Hepatocyte (in vitro differentiated cells): Measurements from ENCODE around the gene SLC30A9. TPM values are rescaled to one million over a fixed set of nuclear protein-coding genes. Genes with fewer than 3 reads are reported as not detected.

Experiments used
- DNase-seq: peaks from one replicate; pipeline ENCODE4 v3.0.0-alpha.2; 2016; ENCODE audit warnings: low spot score
- H2AFZ ChIP-seq: fragments of 200-600 bp; sonication (generic); 2 replicates; pipeline ENCODE4 v1.6.0; 2016; ENCODE audit warnings: antibody characterized with exemption, mild to moderate bottlenecking
- H3K27ac ChIP-seq: fragments of 200-600 bp; sonication (generic); 2 replicates; pipeline ENCODE4 v1.5.1; 2016; ENCODE audit warnings: mild to moderate bottlenecking
- H3K27me3 ChIP-seq: fragments of 200-600 bp; sonication (generic); 2 replicates; pipeline ENCODE4 v1.6.1; 2016
- H3K36me3 ChIP-seq: fragments of 200-600 bp; sonication (generic); replicated peaks from 2 replicates; pipeline ENCODE4 v1.5.1; 2016; ENCODE audit warnings: low read depth; ENCODE audit not compliant: insufficient read depth
- H3K4me1 ChIP-seq: fragments of 200-600 bp; sonication (generic); 2 replicates; pipeline ENCODE4 v1.5.1; 2016; ENCODE audit warnings: mild to moderate bottlenecking, moderate library complexity; ENCODE audit not compliant: insufficient read depth
- H3K4me2 ChIP-seq: fragments of 200-600 bp; sonication (generic); 2 replicates; pipeline ENCODE4 v1.6.0; 2016
- H3K4me3 ChIP-seq: fragments of 200-600 bp; sonication (generic); 2 replicates; pipeline ENCODE4 v1.5.1; 2016; ENCODE audit warnings: mild to moderate bottlenecking
- H3K79me2 ChIP-seq: fragments of 200-600 bp; sonication (generic); 2 replicates; pipeline ENCODE4 v1.6.0; 2017; ENCODE audit warnings: mild to moderate bottlenecking
- H3K9me2 ChIP-seq: fragments of 200-600 bp; sonication (generic); replicated peaks from 2 replicates; pipeline ENCODE4 v1.6.0; 2017; ENCODE audit warnings: mild to moderate bottlenecking; ENCODE audit not compliant: insufficient read depth
- H3K9me3 ChIP-seq: fragments of 200-600 bp; sonication (generic); 2 replicates; pipeline ENCODE4 v1.5.1; 2016; ENCODE audit warnings: low read depth, mild to moderate bottlenecking
- H4K20me1 ChIP-seq: fragments of 200-600 bp; sonication (generic); 2 replicates; pipeline ENCODE4 v1.6.0; 2016; ENCODE audit warnings: mild to moderate bottlenecking; ENCODE audit not compliant: insufficient read depth, poor library complexity, severe bottlenecking
- CTCF ChIP-seq: fragments of 200-600 bp; sonication (generic); IDR thresholded peaks from 2 replicates; pipeline ENCODE4 v1.5.1; 2016; ENCODE audit warnings: antibody characterized with exemption, mild to moderate bottlenecking; ENCODE audit not compliant: poor library complexity
- EZH2 ChIP-seq: fragments of 200-600 bp; sonication (generic); IDR thresholded peaks from 2 replicates; pipeline ENCODE4 v1.6.1; 2016; ENCODE audit warnings: antibody characterized with exemption, mild to moderate bottlenecking, borderline replicate concordance
- EZH2phosphoT487 ChIP-seq: fragments of 200-600 bp; sonication (generic); IDR thresholded peaks from one replicate; pipeline ENCODE4 v1.6.1; 2018; ENCODE audit warnings: antibody characterized with exemption, mild to moderate bottlenecking, low read depth, moderate library complexity; ENCODE audit not compliant: unreplicated experiment, severe bottlenecking
- WGBS: methylation state at CpG from one replicate; pipeline ENCODE4 v1.1.6; 2016; ENCODE audit warnings: low lambda C conversion rate; ENCODE audit errors: missing lambda C conversion rate; 5-methylcytosine and 5-hydroxymethylcytosine counted together
- polyA plus RNA-seq: library from polyadenylated mRNA; unstranded; fragments of >200 nt; fragmentation: Nextera tagmentation; extraction: Ambion mirVana; gene quantifications from 2 replicates; pipeline ENCODE4 v1.2.1, GENCODE V29; 2016
- total RNA-seq: library from RNA; depleted of rRNA; stranded (reverse); fragments of >200 nt; gene quantifications from 2 replicates; pipeline ENCODE4 v1.2.3, GENCODE V29; 2014

Gene SLC30A9
- total and polyA plus RNA-seq, 2 experiments from 2014 or later = 41.3 to 50.9 TPM

GRCh38 chr4:42015438-42015837, 25.1 kb downstream of the SLC30A9 start:
- Histone ChIP-seq H3K9me2 (no peaks in the 10 kb centered on the region), H3K79me2 (peaks cover 7% of the 10 kb centered on the region), H3K27me3 (no peaks in the 10 kb centered on the region), H2AFZ (no peak overlapping the region), H4K20me1 (peaks cover 5% of the 10 kb centered on the region), H3K4me2 (no peak overlapping the region), H3K9me3 (no peaks in the 10 kb centered on the region), H3K36me3 (no peaks in the 10 kb centered on the region), H3K4me3 (no peak overlapping the region), H3K4me1 (no peaks in the 10 kb centered on the region), H3K27ac (no peak overlapping the region)
- 85% methylated on average over 2 of the region's 2 CpGs for WGBS
- no peak for DNase-seq
- TF ChIP-seq EZH2 (no peak), CTCF (no peak)

GRCh38 chr4:42018451-42018850, 28.1 kb downstream of the SLC30A9 start:
- Histone ChIP-seq H3K9me2 (no peaks in the 10 kb centered on the region), H3K4me3 (no peak overlapping the region), H2AFZ (no peak overlapping the region), H3K36me3 (no peaks in the 10 kb centered on the region), H3K79me2 (peaks cover 4% of the 10 kb centered on the region), H3K27me3 (no peaks in the 10 kb centered on the region), H3K9me3 (no peaks in the 10 kb centered on the region), H3K4me1 (no peaks in the 10 kb centered on the region), H3K27ac (no peak overlapping the region), H3K4me2 (no peak overlapping the region), H4K20me1 (peaks cover 5% of the 10 kb centered on the region)
- DNase-seq = no peak
- 96% methylated on average over 2 of the region's 2 CpGs for whole genome bisulfite sequencing
- TF ChIP-seq CTCF = no peak
- TF ChIP-seq EZH2 = no peak
- TF ChIP-seq EZH2phosphoT487 = no peak

GRCh38 chr4:42048394-42048793, 58.1 kb downstream of the SLC30A9 start:
- Histone ChIP-seq H3K79me2 (no peaks in the 10 kb centered on the region), H2AFZ (no peak overlapping the region), H3K4me2 (no peak overlapping the region), H3K9me2 (no peaks in the 10 kb centered on the region), H3K4me3 (no peak overlapping the region), H4K20me1 (no peaks in the 10 kb centered on the region), H3K9me3 (peaks cover 4% of the 10 kb centered on the region), H3K36me3 (no peaks in the 10 kb centered on the region), H3K27me3 (no peaks in the 10 kb centered on the region), H3K4me1 (no peaks in the 10 kb centered on the region), H3K27ac (no peak overlapping the region)
- no peak for DNase-seq
- 78% methylated on average over 1 of the region's 1 CpG for WGBS
- TF ChIP-seq CTCF = no peak
- TF ChIP-seq EZH2phosphoT487 = no peak
- TF ChIP-seq EZH2 = no peak
